Measurements from ENCODE around the gene GIMAP8. TPM values are rescaled to one million over a fixed set of nuclear protein-coding genes. Genes with fewer than 3 reads are reported as not detected.
A peak's percentile ranks its signal among the peaks of the same experiment; 100 is the strongest.

Gene GIMAP8
- total RNA-seq, 2 experiments from 2014 or later, result 2.9 to 3.8 TPM

DNA sequence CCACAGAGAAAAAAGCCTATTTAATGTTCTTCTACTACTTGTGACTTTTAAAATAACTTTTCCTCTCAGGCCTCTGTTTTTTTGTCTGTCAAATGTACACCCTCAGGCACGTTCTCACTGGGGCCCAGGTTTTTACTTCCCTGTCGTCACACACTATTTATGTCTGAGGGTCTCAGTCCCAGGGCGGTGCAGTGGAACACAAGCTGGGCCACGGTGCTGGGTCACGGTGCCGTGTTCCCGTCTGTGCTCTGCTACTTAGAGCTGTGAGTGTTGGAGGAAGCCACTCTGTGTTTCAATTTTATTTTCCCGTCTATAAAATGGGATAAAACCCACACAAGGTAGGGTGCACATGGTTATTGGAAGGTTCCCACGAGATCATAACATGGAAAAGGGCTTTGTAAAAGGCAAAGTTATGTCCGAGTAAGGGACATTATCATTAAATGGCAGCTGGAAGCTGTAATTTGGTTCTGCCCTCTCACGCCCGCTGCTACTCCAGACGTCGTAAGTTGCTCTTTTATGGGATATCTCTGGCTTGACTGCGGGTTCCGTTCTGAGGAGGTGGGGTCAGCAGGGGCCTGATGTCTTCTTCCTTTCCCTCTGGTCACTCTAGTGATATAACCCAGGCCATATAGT, 46.1 kb upstream of the GIMAP8 start:
- ATAC-seq (ENCODE audit: poor library complexity), result no peak
- H3K27me3 ChIP-seq (ENCODE audit: control insufficient read depth in 1 of 2, insufficient read depth in 2 of 2, low read length in 2 of 2), result no peaks in the 10 kb centered on the region
- peaks cover 34% of the 10 kb centered on the region for H3K4me1 ChIP-seq (ENCODE audit: insufficient read depth, low read length)
- no peaks in the 10 kb centered on the region for H3K9me3 ChIP-seq (ENCODE audit: control insufficient read depth in 1 of 2, insufficient read depth in 1 of 2, low read length in 2 of 2)
- Mint-ChIP-seq H3K4me1 (ENCODE audit: low read depth) (peaks cover 37% of the 10 kb centered on the region), H3K9me3 (no peaks in the 10 kb centered on the region), H3K27ac (peak overlapping the region; percentile 82), H3K4me3 (peak overlapping the region; percentile 73), H3K27me3 (no peaks in the 10 kb centered on the region), H3K36me3 (ENCODE audit: low read depth) (peaks cover 26% of the 10 kb centered on the region)
- POLR2A ChIA-PET, result interaction anchor here (0.7 to 6.0 kb wide), 4 partner anchors 15 to 104 kb away, joined by 3 to 76 read pairs (median 4); partner anchors contain the start of gene REPIN1
- intact Hi-C loops (cut with DNase I, micrococcal nuclease), result loop anchor here (2.0 kb wide), 2 partner anchors 35 to 47 kb away; partner anchors contain the start of gene REPIN1 (in 1 of the 2)
- TF ChIP-seq, protein P1, sequence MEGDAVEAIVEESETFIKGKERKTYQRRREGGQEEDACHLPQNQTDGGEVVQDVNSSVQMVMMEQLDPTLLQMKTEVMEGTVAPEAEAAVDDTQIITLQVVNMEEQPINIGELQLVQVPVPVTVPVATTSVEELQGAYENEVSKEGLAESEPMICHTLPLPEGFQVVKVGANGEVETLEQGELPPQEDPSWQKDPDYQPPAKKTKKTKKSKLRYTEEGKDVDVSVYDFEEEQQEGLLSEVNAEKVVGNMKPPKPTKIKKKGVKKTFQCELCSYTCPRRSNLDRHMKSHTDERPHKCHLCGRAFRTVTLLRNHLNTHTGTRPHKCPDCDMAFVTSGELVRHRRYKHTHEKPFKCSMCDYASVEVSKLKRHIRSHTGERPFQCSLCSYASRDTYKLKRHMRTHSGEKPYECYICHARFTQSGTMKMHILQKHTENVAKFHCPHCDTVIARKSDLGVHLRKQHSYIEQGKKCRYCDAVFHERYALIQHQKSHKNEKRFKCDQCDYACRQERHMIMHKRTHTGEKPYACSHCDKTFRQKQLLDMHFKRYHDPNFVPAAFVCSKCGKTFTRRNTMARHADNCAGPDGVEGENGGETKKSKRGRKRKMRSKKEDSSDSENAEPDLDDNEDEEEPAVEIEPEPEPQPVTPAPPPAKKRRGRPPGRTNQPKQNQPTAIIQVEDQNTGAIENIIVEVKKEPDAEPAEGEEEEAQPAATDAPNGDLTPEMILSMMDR (IDR thresholded peaks at IDR 0.05), result no peak
- peak overlapping the region; percentile 88 to 89 for H3K27ac ChIP-seq (ENCODE audit: low read depth in 1 of 2, low read length in 2 of 2)
- DNase-seq, result peak in 3 of 14 experiments; percentile 20 to 28 (median 22)
- CTCF ChIA-PET, result interaction anchor here (0.7 to 4.4 kb wide), 6 partner anchors 37 to 312 kb away, joined by 3 to 30 read pairs (median 5); partner anchors contain the start of genes GIMAP1, GIMAP6 and REPIN1
- H3K36me3 ChIP-seq (ENCODE audit: insufficient read depth, low read length), result peaks cover 8% of the 10 kb centered on the region
- peak overlapping the region; percentile 90 for H3K4me3 ChIP-seq (ENCODE audit: low read length)

DNA sequence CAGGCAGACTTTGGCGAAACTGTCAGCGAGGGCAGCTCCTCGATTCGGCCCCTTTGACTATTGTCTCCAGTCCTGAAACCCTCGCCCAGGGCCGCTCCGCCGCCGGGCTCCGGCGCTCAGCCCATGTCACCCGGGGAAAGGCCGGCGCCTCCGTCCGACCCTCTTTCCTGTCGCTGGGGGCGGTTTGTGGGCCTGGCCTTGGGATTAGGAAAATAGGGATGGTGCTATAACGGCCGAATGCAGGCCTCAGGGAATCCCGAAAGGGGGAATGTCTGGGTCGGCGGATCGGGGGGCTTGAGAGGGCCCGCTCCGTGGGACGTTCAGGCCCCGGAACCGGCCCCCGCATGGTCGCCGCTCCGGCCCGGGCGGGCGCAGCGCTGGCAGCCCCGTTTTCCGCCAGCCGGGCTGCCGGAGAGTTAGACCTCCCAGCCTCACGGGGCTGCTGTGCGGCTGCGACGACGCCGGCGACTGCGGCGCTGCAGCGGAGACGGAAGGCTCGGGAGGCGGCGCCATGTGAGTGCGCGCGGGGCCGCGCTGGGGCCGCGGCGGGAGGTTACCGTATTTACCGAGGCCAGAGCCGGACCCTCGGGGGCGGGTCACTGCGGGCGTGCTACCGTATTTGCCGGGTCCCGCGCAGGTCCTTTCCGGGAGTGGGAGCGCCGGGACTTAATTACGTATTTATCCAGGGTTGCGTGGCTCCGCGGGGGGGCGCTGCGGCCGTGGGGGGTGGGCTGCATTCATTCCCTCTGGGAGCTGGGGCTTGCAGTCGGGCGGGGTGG, 45.4 kb upstream of the GIMAP8 start:
- Histone ChIP-seq H3K4me3 (ENCODE audit: low read length) (peak overlapping the region; percentile 90), H3K36me3 (ENCODE audit: insufficient read depth, low read length) (peaks cover 12% of the 10 kb centered on the region), H3K27me3 (ENCODE audit: control insufficient read depth in 1 of 2, insufficient read depth in 2 of 2, low read length in 2 of 2) (no peaks in the 10 kb centered on the region), H3K4me1 (ENCODE audit: insufficient read depth, low read length) (peaks cover 34% of the 10 kb centered on the region), H3K9me3 (ENCODE audit: control insufficient read depth in 1 of 2, insufficient read depth in 1 of 2, low read length in 2 of 2) (no peaks in the 10 kb centered on the region), H3K27ac (ENCODE audit: low read depth in 1 of 2, low read length in 2 of 2) (peak overlapping the region; percentile 88 to 89)
- Mint-ChIP-seq H3K27ac (peak overlapping the region; percentile 82), H3K36me3 (ENCODE audit: low read depth) (peaks cover 32% of the 10 kb centered on the region), H3K9me3 (no peaks in the 10 kb centered on the region), H3K4me3 (peak overlapping the region; percentile 94), H3K27me3 (no peaks in the 10 kb centered on the region), H3K4me1 (ENCODE audit: low read depth) (peaks cover 37% of the 10 kb centered on the region)
- intact Hi-C loops (cut with DNase I, micrococcal nuclease), result loop anchor here (1.0 to 2.0 kb wide), 3 partner anchors 26 to 48 kb away; partner anchors contain the start of genes REPIN1 (in 1 of the 2) and ZNF775 (in 1 of the 2)
- ATAC-seq (ENCODE audit: poor library complexity) (peak; percentile 82), DNase-seq (peak; percentile 56 to 92 (median 72))
- CTCF ChIA-PET, result interaction anchor here (0.6 to 4.4 kb wide), 13 partner anchors 13 to 374 kb away, joined by 3 to 30 read pairs (median 3); partner anchors contain the start of genes GIMAP1, GIMAP6 and REPIN1
- POLR2A ChIA-PET, result interaction anchor here (0.7 to 6.0 kb wide), 17 partner anchors 10 to 374 kb away, joined by 3 to 76 read pairs (median 4); partner anchors contain the start of genes GIMAP7, GIMAP8 and REPIN1
- TF ChIP-seq, protein P1 (IDR thresholded peaks at IDR 0.05), result no peak

Data from CD4-positive, alpha-beta T cell (primary cell).